ENCODE data around the gene GGTA1. TPM values are rescaled to one million over a fixed set of nuclear protein-coding genes. Genes with fewer than 3 reads are reported as not detected.
A peak's percentile ranks its signal among the peaks of the same experiment; 100 is the strongest.

Gene GGTA1
- total and polyA plus RNA-seq, 9 of the 15 experiments (the other 6 are each of a cell fraction or from before 2014, with no cell fraction given): 0.04 to 0.15 TPM; not detected in 7

DNA sequence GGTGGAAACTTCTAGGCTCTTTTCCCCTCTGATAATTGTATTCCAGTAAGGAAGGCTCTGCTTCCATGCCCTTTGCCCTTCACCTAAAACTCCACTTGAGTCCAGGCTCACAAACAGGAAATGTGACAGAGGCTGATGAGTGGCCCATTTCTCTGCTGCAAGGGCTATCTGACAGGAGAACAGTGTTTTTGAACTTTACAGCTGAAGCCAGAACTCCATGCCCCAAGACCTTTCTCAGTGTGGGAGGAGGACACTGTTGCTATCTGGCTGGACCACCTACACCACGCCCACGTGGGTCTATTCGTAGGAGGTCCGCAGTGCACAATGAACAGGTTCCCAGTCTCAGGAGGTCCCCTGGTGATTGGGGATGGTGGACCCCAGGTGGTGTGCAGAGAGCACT lies 13.6 kb downstream of the GGTA1 start (continued):
- no peak for TF ChIP-seq IRF2 (CRISPR knock-in tag; IDR thresholded peaks at IDR 0.05)

DNA sequence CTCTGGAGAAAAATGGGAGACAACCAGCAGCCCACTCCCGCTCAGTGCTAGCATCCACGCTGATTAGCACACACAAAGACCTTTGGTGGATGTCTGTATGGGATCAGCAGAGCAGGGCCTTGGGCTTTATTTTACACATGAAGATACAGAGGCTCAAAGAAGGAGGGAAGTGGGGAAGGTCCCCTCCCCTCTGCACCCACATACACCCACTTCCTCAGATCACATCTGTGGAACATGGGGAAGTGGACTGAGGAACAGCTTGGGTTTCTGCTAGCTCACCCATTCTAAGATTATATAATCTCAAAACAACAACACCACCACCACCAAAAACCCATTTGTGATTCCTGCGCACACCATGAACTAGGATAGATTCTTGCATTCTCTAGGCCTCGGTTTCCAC lies 14.0 kb downstream of the GGTA1 start:
- H4K20me1 ChIP-seq (replicated peaks; ENCODE audit: control insufficient read depth, insufficient read depth, low read length): no peaks in the 10 kb centered on the region
- ChIA-PET CTCF (ENCODE audit: low intra/inter-chr PET ratio) (no interaction called here), POLR2A (interaction anchor here (1.1 kb wide), 1 partner anchor 8 kb away, joined by 3 read pairs; no protein-coding TSS in a partner anchor)
- intact Hi-C loops (cut with micrococcal nuclease) (no loop called here), in situ Hi-C loops (cut with MboI) (no loop called here)
- no peak overlapping the region for H3K4me3 ChIP-seq
- ATAC-seq (no peak; the same call in 2 of the 3 replicates), DNase-seq (ENCODE audit: extremely low read depth in 1 of 4, low spot score in 3 of 4) (peak in 1 of 4 experiments; percentile 9), FAIRE-seq (peak; percentile 35)
- no peaks in the 10 kb centered on the region for H3K9me1 ChIP-seq (ENCODE audit: control insufficient read depth, insufficient read depth, low read length)
- no peak overlapping the region for H3K9ac ChIP-seq (ENCODE audit: insufficient read depth in 1 of 2, low read depth in 2 of 2, low read length in 2 of 2)
- no peak for TF ChIP-seq BRD4 (IDR thresholded peaks at IDR 0.05)
- TF ChIP-seq SPI1 (IDR thresholded peaks at IDR 0.05; ENCODE audit: borderline replicate concordance, low read depth, low read length): peak; percentile 91
- TF ChIP-seq FOXK2 (conservative IDR thresholded peaks at IDR 0.05 in 1 of 2, IDR thresholded peaks at IDR 0.05 in 1 of 2; ENCODE audit: low read depth in 2 of 2): no peak
- TF ChIP-seq, protein P1, sequence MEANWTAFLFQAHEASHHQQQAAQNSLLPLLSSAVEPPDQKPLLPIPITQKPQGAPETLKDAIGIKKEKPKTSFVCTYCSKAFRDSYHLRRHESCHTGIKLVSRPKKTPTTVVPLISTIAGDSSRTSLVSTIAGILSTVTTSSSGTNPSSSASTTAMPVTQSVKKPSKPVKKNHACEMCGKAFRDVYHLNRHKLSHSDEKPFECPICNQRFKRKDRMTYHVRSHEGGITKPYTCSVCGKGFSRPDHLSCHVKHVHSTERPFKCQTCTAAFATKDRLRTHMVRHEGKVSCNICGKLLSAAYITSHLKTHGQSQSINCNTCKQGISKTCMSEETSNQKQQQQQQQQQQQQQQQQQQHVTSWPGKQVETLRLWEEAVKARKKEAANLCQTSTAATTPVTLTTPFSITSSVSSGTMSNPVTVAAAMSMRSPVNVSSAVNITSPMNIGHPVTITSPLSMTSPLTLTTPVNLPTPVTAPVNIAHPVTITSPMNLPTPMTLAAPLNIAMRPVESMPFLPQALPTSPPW (CRISPR knock-in tag; IDR thresholded peaks at IDR 0.05): peak; percentile 58; the same call in 1 of the 2 replicates
- TF ChIP-seq EGR1 (conservative IDR thresholded peaks at IDR 0.05): 0 out of 2 replicates have a peak, but pooled peaks have one; percentile 14
- TF ChIP-seq, protein P2, sequence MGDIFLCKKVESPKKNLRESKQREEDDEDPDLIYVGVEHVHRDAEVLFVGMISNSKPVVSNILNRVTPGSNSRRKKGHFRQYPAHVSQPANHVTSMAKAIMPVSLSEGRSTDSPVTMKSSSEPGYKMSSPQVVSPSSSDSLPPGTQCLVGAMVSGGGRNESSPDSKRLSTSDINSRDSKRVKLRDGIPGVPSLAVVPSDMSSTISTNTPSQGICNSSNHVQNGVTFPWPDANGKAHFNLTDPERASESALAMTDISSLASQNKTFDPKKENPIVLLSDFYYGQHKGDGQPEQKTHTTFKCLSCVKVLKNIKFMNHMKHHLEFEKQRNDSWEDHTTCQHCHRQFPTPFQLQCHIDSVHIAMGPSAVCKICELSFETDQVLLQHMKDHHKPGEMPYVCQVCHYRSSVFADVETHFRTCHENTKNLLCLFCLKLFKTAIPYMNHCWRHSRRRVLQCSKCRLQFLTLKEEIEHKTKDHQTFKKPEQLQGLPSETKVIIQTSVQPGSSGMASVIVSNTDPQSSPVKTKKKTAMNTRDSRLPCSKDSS (IDR thresholded peaks at IDR 0.05; ENCODE audit: low read depth, partially characterized antibody): no peak
- H3K9me3 ChIP-seq (replicated peaks; ENCODE audit: control insufficient read depth, insufficient read depth, low read depth, low read length): no peaks in the 10 kb centered on the region
- 35% methylated on average over 3 of the region's 4 CpGs for WGBS (ENCODE audit: insufficient coverage, low coverage, missing lambda C conversion rate)
- H3K4me2 ChIP-seq (ENCODE audit: insufficient read depth, low read length): peak overlapping the region; percentile 21; the same call in 1 of the 2 replicates
- H3K27me3 ChIP-seq (ENCODE audit: control insufficient read depth in 2 of 2, insufficient read depth in 2 of 2, low read length in 2 of 2): peaks cover 4 to 12% of the 10 kb centered on the region in 2 experiments; a peak in 1 of 5 replicates
- no TSS peak for BruUV-seq (replicated peaks)
- peaks cover 0 to 17% of the 10 kb centered on the region in 2 experiments; a peak in 3 of 5 replicates for H3K4me1 ChIP-seq (replicated peaks in 1 of 2; ENCODE audit: control insufficient read depth in 2 of 2, insufficient read depth in 2 of 2, low read length in 2 of 2)
- no peaks in the 10 kb centered on the region for H3K36me3 ChIP-seq (ENCODE audit: control insufficient read depth, insufficient read depth, low read length)
- H2AFZ ChIP-seq (ENCODE audit: low read depth, low read length): peak overlapping the region; percentile 35; the same call in 1 of the 2 replicates
- H3K79me2 ChIP-seq (ENCODE audit: control insufficient read depth, insufficient read depth, low read length): no peaks in the 10 kb centered on the region
- H3K27ac ChIP-seq (ENCODE audit: extremely low read depth, low read depth, low read length): no peak overlapping the region
